ENCODE measurements around the gene TRPC4.

GRCh38 chr13:37751025-37751424 is 118.5 kb downstream of the TRPC4 start:
- TF ChIP-seq CTCF (conservative IDR thresholded peaks at IDR 0.05; ENCODE audit: low read length) (no peak), EZH2phosphoT487 (IDR thresholded peaks at IDR 0.05; ENCODE audit: borderline replicate concordance) (no peak)
